Ectodermal cell (in vitro differentiated cells): Measurements from ENCODE around the gene ZNF627.

ENCODE experiments used
- H3K27ac ChIP-seq: 2 replicates; pipeline ENCODE4 v1.7.0; 2013; ENCODE audit warnings: mild to moderate bottlenecking, low read depth, low read length; ENCODE audit not compliant: insufficient read depth, poor library complexity, severe bottlenecking
- H3K27me3 ChIP-seq: 2 replicates; pipeline ENCODE4 v1.7.0; 2013; ENCODE audit warnings: mild to moderate bottlenecking, low read length; ENCODE audit not compliant: insufficient read depth, control insufficient read depth, poor library complexity, severe bottlenecking
- H3K36me3 ChIP-seq: one replicate; pipeline ENCODE4 v1.7.0; 2013; ENCODE audit warnings: low read length; ENCODE audit not compliant: control insufficient read depth, insufficient read depth
- H3K4me1 ChIP-seq: one replicate; pipeline ENCODE4 v1.7.0; 2013; ENCODE audit warnings: low read length; ENCODE audit not compliant: control insufficient read depth, insufficient read depth
- H3K4me3 ChIP-seq: 2 replicates; pipeline ENCODE4 v1.7.0; 2013; ENCODE audit warnings: low read depth, low read length, control low read depth; ENCODE audit not compliant: insufficient read depth
- H3K9me3 ChIP-seq: 2 replicates; pipeline ENCODE4 v1.7.0; 2013; ENCODE audit warnings: mild to moderate bottlenecking, low read length, moderate library complexity; ENCODE audit not compliant: control insufficient read depth
- WGBS, 2 experiments: methylation state at CpG; one replicate each; pipeline ENCODE4 v1.1.7; 2013; ENCODE audit warnings: missing lambda C conversion rate in 2 of 2; 5-methylcytosine and 5-hydroxymethylcytosine counted together

ZNF627 gene

DNA sequence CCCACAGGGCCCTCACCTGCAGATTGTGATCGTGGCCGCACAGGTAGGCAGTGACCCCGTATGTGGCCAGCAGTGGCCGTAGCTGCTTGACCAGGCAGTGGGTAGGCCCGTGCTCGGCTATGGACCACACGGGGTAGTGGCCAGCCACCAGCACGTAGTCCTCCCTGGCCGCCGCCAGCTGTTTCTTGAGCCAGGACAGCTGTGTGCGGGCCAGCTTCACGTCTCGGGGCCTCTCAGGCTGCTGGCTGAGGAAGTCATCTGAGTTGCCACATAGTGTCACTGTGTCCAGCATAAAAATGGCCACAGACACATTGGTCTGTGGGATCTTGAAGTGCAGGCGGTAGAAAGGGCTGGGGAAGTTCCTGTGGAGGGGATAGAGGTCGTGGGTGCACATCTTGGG is 21.1 kb upstream of the ZNF627 start:
- Histone ChIP-seq H3K4me3 (no peak overlapping the region), H3K27ac (no peak overlapping the region), H3K36me3 (no peaks in the 10 kb centered on the region), H3K9me3 (no peaks in the 10 kb centered on the region), H3K4me1 (no peaks in the 10 kb centered on the region), H3K27me3 (no peaks in the 10 kb centered on the region)
- 94% methylated on average over 15 of the region's 15 CpGs for WGBS, 2 experiments

DNA sequence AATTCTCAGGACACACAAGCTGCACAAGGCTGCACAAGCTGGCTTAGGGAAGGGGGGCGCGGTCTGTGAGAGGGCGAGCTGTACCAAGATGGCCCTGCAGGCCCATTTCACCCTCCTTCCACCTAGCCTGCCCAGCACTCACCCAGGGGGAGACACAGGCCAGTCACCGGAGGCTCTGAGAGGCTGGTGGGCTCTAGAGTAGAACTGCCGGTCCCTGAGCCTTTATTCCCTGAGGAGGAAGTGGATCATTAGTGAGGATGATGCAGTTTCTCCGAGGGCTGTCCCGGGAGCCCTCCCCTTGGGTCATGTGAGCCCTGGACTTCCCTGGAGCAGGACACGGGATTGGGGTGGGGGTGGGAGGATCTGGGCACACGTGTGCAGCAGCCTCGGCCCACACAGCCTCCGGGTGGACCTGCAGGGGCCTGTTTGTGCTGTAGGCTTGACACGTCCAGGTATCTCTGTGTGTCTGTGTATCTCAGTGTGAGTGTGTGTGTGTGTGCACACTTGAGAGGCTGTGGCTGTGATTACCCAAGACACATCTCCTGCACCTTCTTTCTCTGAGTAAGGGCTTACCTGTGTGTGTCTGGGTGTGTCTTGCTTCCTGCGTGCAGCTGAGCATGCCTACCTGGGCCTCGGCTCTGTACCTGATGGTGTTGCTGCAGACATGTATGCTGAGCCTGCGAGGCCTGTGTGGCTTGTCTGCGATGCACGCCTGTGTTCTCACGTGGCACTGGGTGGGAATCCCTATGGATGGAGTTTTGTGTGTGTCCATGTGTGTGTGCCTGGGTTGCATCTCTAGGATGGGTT is 19.6 kb upstream of the ZNF627 start, which contains the start of gene ACP5:
Gene ACP5, minus strand, starts transcription at position 195 of the 807 bp plus-strand sequence. CDS start 328 bp downstream, outside the sequence.
- no peaks in the 10 kb centered on the region for H3K36me3 ChIP-seq
- no peaks in the 10 kb centered on the region for H3K9me3 ChIP-seq
- H3K27me3 ChIP-seq: no peaks in the 10 kb centered on the region
- no peak within 1 kb of the TSS for H3K4me3 ChIP-seq
- H3K4me1 ChIP-seq: no peaks in the 10 kb centered on the region
- H3K27ac ChIP-seq: no peak within 1 kb of the TSS
- WGBS, 2 experiments: 86 to 88% methylated on average over 18 of the region's 18 CpGs

GRCh38 chr19:11578258-11579142 is 18.8 kb upstream of the ZNF627 start:
- Histone ChIP-seq H3K9me3 (no peaks in the 10 kb centered on the region), H3K27me3 (no peaks in the 10 kb centered on the region), H3K4me1 (no peaks in the 10 kb centered on the region), H3K36me3 (no peaks in the 10 kb centered on the region), H3K27ac (no peak overlapping the region), H3K4me3 (no peak overlapping the region)
- WGBS, 2 experiments: 83 to 84% methylated on average over 62 of the region's 62 CpGs

DNA sequence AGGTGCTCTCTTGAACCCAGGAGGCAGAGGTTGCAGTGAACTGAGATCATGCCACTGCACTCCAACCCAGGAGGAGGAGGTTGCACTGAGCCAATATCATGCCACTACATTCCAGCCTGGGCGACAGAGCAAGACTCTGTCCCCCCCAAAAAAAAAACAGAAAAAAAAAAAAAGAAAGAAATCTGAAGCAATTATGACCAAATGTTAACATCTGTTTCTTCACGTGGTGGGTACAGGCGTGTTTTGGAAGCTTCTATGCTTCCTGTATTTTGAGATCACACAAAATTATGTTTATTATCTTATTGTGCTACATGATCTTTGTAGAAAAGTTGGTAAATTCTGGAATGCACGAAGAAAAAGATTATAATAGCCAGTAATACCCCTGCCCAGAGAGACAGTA is 17.2 kb upstream of the ZNF627 start:
- Histone ChIP-seq H3K4me3 (no peak overlapping the region), H3K27ac (no peak overlapping the region), H3K9me3 (no peaks in the 10 kb centered on the region), H3K4me1 (no peaks in the 10 kb centered on the region), H3K27me3 (no peaks in the 10 kb centered on the region), H3K36me3 (no peaks in the 10 kb centered on the region)
- 91 to 96% methylated on average over 3 to 4 of the region's 4 CpGs for WGBS, 2 experiments

GRCh38 chr19:11581740-11582139 is 15.5 kb upstream of the ZNF627 start:
- Histone ChIP-seq H3K27ac (no peak overlapping the region), H3K9me3 (no peaks in the 10 kb centered on the region), H3K4me3 (no peak overlapping the region), H3K36me3 (no peaks in the 10 kb centered on the region), H3K27me3 (no peaks in the 10 kb centered on the region), H3K4me1 (no peaks in the 10 kb centered on the region)
- 65 to 70% methylated on average over 3 of the region's 3 CpGs for WGBS, 2 experiments

DNA sequence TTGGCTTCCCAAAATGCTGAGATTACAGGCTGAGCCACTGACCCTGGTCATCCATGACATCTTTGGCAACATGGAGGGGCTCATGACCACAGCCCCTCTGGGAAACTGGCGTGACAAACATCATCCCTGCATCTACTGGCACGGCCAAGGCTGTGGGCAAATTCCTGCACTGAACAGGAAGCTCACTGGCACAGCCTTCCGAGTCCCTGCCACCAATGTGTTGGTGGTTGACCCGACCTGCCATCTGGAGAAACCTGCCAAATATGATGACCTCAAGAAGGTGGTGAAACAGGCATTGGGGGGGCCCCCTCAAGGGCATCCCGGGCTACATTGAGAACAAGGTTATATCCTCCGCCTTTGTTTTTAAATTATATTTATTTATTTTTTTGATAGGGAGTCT is 11.0 kb upstream of the ZNF627 start:
- H3K9me3 ChIP-seq: no peaks in the 10 kb centered on the region
- no peak overlapping the region for H3K4me3 ChIP-seq
- no peaks in the 10 kb centered on the region for H3K4me1 ChIP-seq
- no peaks in the 10 kb centered on the region for H3K27me3 ChIP-seq
- H3K36me3 ChIP-seq: no peaks in the 10 kb centered on the region
- 90 to 93% methylated on average over 4 to 6 of the region's 6 CpGs for WGBS, 2 experiments
- no peak overlapping the region for H3K27ac ChIP-seq

DNA sequence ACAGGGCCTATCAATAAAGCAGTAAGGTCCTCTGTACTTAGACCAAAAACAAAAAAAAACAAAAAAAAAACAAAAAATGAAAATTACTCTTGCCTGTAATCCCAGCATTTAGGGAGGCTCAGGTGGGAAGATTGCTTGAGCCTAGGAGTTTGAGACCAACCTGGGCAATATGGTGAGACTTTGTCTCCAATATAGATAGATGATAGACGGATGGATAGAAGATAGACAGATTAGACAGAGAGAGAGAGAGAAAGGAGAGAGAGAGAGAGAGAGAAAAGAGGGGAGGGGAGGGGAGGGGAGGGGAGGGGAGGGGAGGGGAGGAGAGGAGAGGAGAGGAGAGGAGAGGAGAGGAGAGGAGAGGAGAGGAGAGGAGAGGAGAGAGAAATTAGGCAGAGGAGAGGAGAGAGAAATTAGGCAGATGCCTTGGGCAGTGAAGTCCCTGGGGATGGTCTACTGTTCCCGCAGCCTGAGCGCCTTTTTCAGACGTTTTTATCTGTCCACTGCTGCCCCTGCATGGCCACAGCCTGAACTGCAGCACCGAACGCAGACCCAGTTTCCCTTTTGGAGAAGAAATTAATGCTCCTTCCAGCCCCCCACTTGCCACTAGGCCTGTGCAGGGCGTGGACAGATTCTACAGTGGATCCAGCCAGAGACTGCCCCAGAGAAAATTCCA is 9.8 kb upstream of the ZNF627 start:
- WGBS, 2 experiments: 6 to 12% methylated on average over 6 to 7 of the region's 7 CpGs
- no peak overlapping the region for H3K4me3 ChIP-seq
- no peaks in the 10 kb centered on the region for H3K27me3 ChIP-seq
- H3K9me3 ChIP-seq: no peaks in the 10 kb centered on the region
- no peaks in the 10 kb centered on the region for H3K4me1 ChIP-seq
- no peak overlapping the region for H3K27ac ChIP-seq
- no peaks in the 10 kb centered on the region for H3K36me3 ChIP-seq

- no peaks in the 10 kb centered on the region for H3K27me3 ChIP-seq
- WGBS, 2 experiments: 88% methylated on average over 13 of the region's 13 CpGs
- no peak overlapping the region for H3K27ac ChIP-seq
Observed at GRCh38 chr19:11587975-11588631, 9.2 kb upstream of the ZNF627 start.

GRCh38 chr19:11594084-11594483 is 3.2 kb upstream of the ZNF627 start:
- no peaks in the 10 kb centered on the region for H3K9me3 ChIP-seq
- no peak overlapping the region for H3K4me3 ChIP-seq
- H3K4me1 ChIP-seq: no peaks in the 10 kb centered on the region
- no peaks in the 10 kb centered on the region for H3K36me3 ChIP-seq
- H3K27me3 ChIP-seq: no peaks in the 10 kb centered on the region
- H3K27ac ChIP-seq: no peak overlapping the region
- WGBS, 2 experiments: 90 to 96% methylated on average over 4 of the region's 4 CpGs

More at GRCh38 chr19:11587975-11588631, 9.2 kb upstream of the ZNF627 start:
- Histone ChIP-seq H3K4me1 (no peaks in the 10 kb centered on the region), H3K36me3 (no peaks in the 10 kb centered on the region), H3K4me3 (no peak overlapping the region), H3K9me3 (no peaks in the 10 kb centered on the region)
